H1 (cell line): Measurements from ENCODE around the gene CRTAC1. TPM values are rescaled to one million over a fixed set of nuclear protein-coding genes. Genes with fewer than 3 reads are reported as not detected.

Experiments used
- CTCF ChIA-PET: fragments of 300-600 bp; sonication (Branson Sonifier 250); formaldehyde crosslinking; loops from one replicate; lab custom pipeline; 2021; ENCODE audit not compliant: partially characterized antibody; lab: Charles Lee
- POLR2A ChIA-PET: fragments of 300-600 bp; sonication (Branson Sonifier 250); formaldehyde crosslinking; loops from one replicate; lab custom pipeline; 2021; ENCODE audit warnings: inconsistent platforms; ENCODE audit not compliant: partially characterized antibody; lab: Charles Lee
- DNase-seq, 2 experiments: peaks; one replicate each; pipeline versions ENCODE4 v3.0.0 to v3.0.0-alpha.2; 2010 to 2022; ENCODE audit warnings: low spot score in 2 of 2, low read depth in 1 of 2, mixed read lengths in 1 of 2
- FAIRE-seq: peaks from 2 replicates; lab custom pipeline; 2011; peaks lifted over from hg19 to GRCh38; lab: Jason Lieb, UNC
- H2AFZ ChIP-seq: 2 replicates; pipeline ENCODE4 v1.8.1; 2012; ENCODE audit warnings: low read length, inconsistent platforms
- H2AK5ac ChIP-seq: 2 replicates; pipeline ENCODE4 v1.6.1; 2013; ENCODE audit warnings: low read depth, low read length
- H2BK120ac ChIP-seq: replicated peaks from 2 replicates; pipeline ENCODE3; 2013; ENCODE audit warnings: low read depth, low read length, inconsistent platforms
- H2BK12ac ChIP-seq: 2 replicates; pipeline ENCODE4 v1.6.1; 2013; ENCODE audit warnings: low read depth, low read length
- H2BK15ac ChIP-seq: 2 replicates; pipeline ENCODE4 v1.6.1; 2013; ENCODE audit warnings: low read length
- H2BK20ac ChIP-seq: 2 replicates; pipeline ENCODE4 v1.6.1; 2013; ENCODE audit warnings: low read length
- H2BK5ac ChIP-seq: 2 replicates; pipeline ENCODE4 v1.6.1; 2013; ENCODE audit warnings: low read depth, low read length
- H3K14ac ChIP-seq: 2 replicates; pipeline ENCODE4 v1.6.1; 2013; ENCODE audit warnings: inconsistent platforms; ENCODE audit not compliant: insufficient read length
- H3K18ac ChIP-seq: 2 replicates; pipeline ENCODE4 v1.6.1; 2013; ENCODE audit warnings: low read length; ENCODE audit errors: extremely low read depth
- H3K23ac ChIP-seq: 2 replicates; pipeline ENCODE4 v1.6.1; 2013; ENCODE audit warnings: inconsistent platforms; ENCODE audit not compliant: insufficient read length
- H3K23me2 ChIP-seq: 2 replicates; pipeline ENCODE4 v1.6.1; 2013; ENCODE audit warnings: low read depth, low read length
- H3K27ac ChIP-seq: 2 replicates; pipeline ENCODE4 v1.6.1; 2011; ENCODE audit warnings: low read depth, low read length, inconsistent platforms
- H3K27me3 ChIP-seq, 4 experiments: replicated peaks in 1 of 4; 1 replicate in 1 of 4; 2 replicates in 3 of 4; pipeline versions ENCODE4 v1.6.1 to v1.8.1; 2011 to 2013; ENCODE audit warnings: low read length in 3 of 4, mild to moderate bottlenecking in 3 of 4, inconsistent platforms in 2 of 4, mixed read lengths in 2 of 4, moderate library complexity in 1 of 4; ENCODE audit not compliant: control insufficient read depth in 3 of 4, insufficient read depth in 3 of 4; ENCODE audit errors: extremely low read depth in 1 of 4
- H3K36me3 ChIP-seq, 4 experiments: 2 replicates each; pipeline versions ENCODE4 v1.6.1 to v1.8.1; 2011 to 2013; ENCODE audit warnings: mild to moderate bottlenecking in 4 of 4, low read length in 3 of 4, moderate library complexity in 2 of 4, control low read depth in 1 of 4, inconsistent platforms in 1 of 4; ENCODE audit not compliant: insufficient read depth in 4 of 4, control insufficient read depth in 2 of 4
- H3K4ac ChIP-seq: replicated peaks from 2 replicates; pipeline ENCODE3; 2013; ENCODE audit warnings: low read length, low read depth, mixed read lengths, inconsistent platforms; ENCODE audit not compliant: insufficient read length
- H3K4me1 ChIP-seq, 4 experiments: replicated peaks in 1 of 4; 1 replicate in 1 of 4; 2 replicates in 3 of 4; pipeline versions ENCODE4 v1.6.1 to v1.8.1; 2011 to 2013; ENCODE audit warnings: low read length in 3 of 4, inconsistent platforms in 2 of 4, mixed read lengths in 1 of 4; ENCODE audit not compliant: insufficient read depth in 4 of 4, control insufficient read depth in 3 of 4
- H3K4me2 ChIP-seq, 2 experiments: 2 replicates each; pipeline versions ENCODE4 v1.6.1 to v1.8.1; 2011 to 2013; ENCODE audit warnings: low read depth in 2 of 2, low read length in 2 of 2, control low read depth in 1 of 2, inconsistent platforms in 1 of 2, mild to moderate bottlenecking in 1 of 2; ENCODE audit not compliant: insufficient read depth in 1 of 2
- H3K4me3 ChIP-seq, 4 experiments: fragments of 200-600, 300-600 bp in 1 of 4; sonication (generic), shearing (Covaris generic), sonication (Bioruptor Twin) in 1 of 4; 2 replicates each; pipeline versions ENCODE4 v1.5.1 to v1.8.1; 2011 to 2016; ENCODE audit warnings: low read length in 4 of 4, low read depth in 3 of 4, control low read depth in 2 of 4, inconsistent platforms in 2 of 4, mild to moderate bottlenecking in 2 of 4, mixed read lengths in 1 of 4, moderate library complexity in 1 of 4; ENCODE audit not compliant: insufficient read depth in 2 of 4; ENCODE audit errors: extremely low read depth in 1 of 4
- H3K56ac ChIP-seq: replicated peaks from 2 replicates; pipeline ENCODE3; 2013; ENCODE audit warnings: low read depth, mild to moderate bottlenecking, mixed read lengths, low read length, inconsistent platforms; ENCODE audit not compliant: insufficient read length
- H3K79me1 ChIP-seq: 2 replicates; pipeline ENCODE4 v1.6.1; 2013; ENCODE audit warnings: low read depth, low read length, control low read depth
- H3K79me2 ChIP-seq, 2 experiments: 2 replicates each; pipeline versions ENCODE4 v1.6.1 to v1.8.1; 2012 to 2013; ENCODE audit warnings: low read length in 2 of 2, mild to moderate bottlenecking in 2 of 2, inconsistent platforms in 1 of 2; ENCODE audit not compliant: insufficient read depth in 2 of 2, control insufficient read depth in 1 of 2
- H3K9ac ChIP-seq, 4 experiments: replicated peaks in 1 of 4; 1 replicate in 1 of 4; 2 replicates in 3 of 4; pipeline versions ENCODE4 v1.6.1 to v1.8.1; 2011 to 2013; ENCODE audit warnings: low read depth in 3 of 4, low read length in 3 of 4, control low read depth in 2 of 4, mild to moderate bottlenecking in 2 of 4, moderate library complexity in 2 of 4, inconsistent platforms in 1 of 4; ENCODE audit errors: extremely low read depth in 1 of 4
- H3K9me3 ChIP-seq, 2 experiments: 2 replicates each; pipeline versions ENCODE4 v1.6.1 to v1.8.1; 2012 to 2013; ENCODE audit warnings: mild to moderate bottlenecking in 2 of 2, moderate library complexity in 2 of 2, control low read depth in 1 of 2, inconsistent platforms in 1 of 2, low read depth in 1 of 2, low read length in 1 of 2, mixed read lengths in 1 of 2; ENCODE audit not compliant: insufficient read depth in 2 of 2
- H4K20me1 ChIP-seq, 2 experiments: replicated peaks in 1 of 2; 2 replicates each; pipeline versions ENCODE3 to v1.8.1; 2011 to 2013; ENCODE audit warnings: inconsistent platforms in 2 of 2, low read length in 2 of 2, mild to moderate bottlenecking in 1 of 2; ENCODE audit not compliant: insufficient read depth in 2 of 2, control insufficient read depth in 1 of 2
- H4K5ac ChIP-seq: 2 replicates; pipeline ENCODE4 v1.6.1; 2013; ENCODE audit warnings: low read length, low read depth, mixed read lengths, inconsistent platforms; ENCODE audit not compliant: insufficient read length
- H4K8ac ChIP-seq: 2 replicates; pipeline ENCODE4 v1.8.0; 2013; ENCODE audit warnings: mild to moderate bottlenecking, moderate library complexity, low read length, inconsistent platforms; ENCODE audit not compliant: insufficient read depth; ENCODE audit errors: extremely low read depth
- H4K91ac ChIP-seq: replicated peaks from 2 replicates; pipeline ENCODE3; 2013; ENCODE audit warnings: low read length, mixed read lengths, inconsistent platforms; ENCODE audit not compliant: insufficient read length
- CREB1 ChIP-seq: IDR thresholded peaks from 2 replicates; pipeline ENCODE4 v1.6.1; 2012; ENCODE audit warnings: inconsistent platforms
- JUND ChIP-seq: IDR thresholded peaks from 2 replicates; pipeline ENCODE4 v1.6.1; 2011; ENCODE audit warnings: mild to moderate bottlenecking, improper control_type of control experiment, low read length
- KDM4A ChIP-seq: IDR thresholded peaks from one replicate; pipeline ENCODE4 v1.7.1; 2012; ENCODE audit warnings: low read depth, mild to moderate bottlenecking, moderate library complexity, low read length, inconsistent platforms; ENCODE audit not compliant: severe bottlenecking
- USF2 ChIP-seq: IDR thresholded peaks from 2 replicates; pipeline ENCODE4 v1.6.1; 2011; ENCODE audit warnings: low read length, improper control_type of control experiment
- WGBS, 2 experiments: shearing (Covaris generic) in 1 of 2; methylation state at CpG; one replicate each; pipeline versions ENCODE4 v1.1.6 to v1.1.7; 2013 to 2015; ENCODE audit warnings: low lambda C conversion rate in 2 of 2, mixed read lengths in 2 of 2, inconsistent platforms in 1 of 2, low coverage in 1 of 2, missing lambda C conversion rate in 1 of 2; ENCODE audit not compliant: insufficient replicate concordance in 2 of 2, insufficient coverage in 1 of 2, insufficient read length in 1 of 2; ENCODE audit errors: extremely low coverage in 1 of 2, missing lambda C conversion rate in 1 of 2; 5-methylcytosine and 5-hydroxymethylcytosine counted together
- polyA plus RNA-seq, 7 experiments: library from polyadenylated mRNA; depleted of rRNA in 3 of 7; stranded (reverse) in 5 of 7; unstranded in 2 of 7; fragments of >200 nt in 5 of 7; fragments of 200-250 nt in 2 of 7; gene quantifications; 1 replicate in 5 of 7; 2 replicates in 1 of 7; 4 replicates in 1 of 7; pipeline versions ENCODE4 v1.2.1 to v1.2.3, GENCODE V29; 2011 to 2013; ENCODE audit warnings: missing spikeins in 2 of 7, mixed read lengths in 2 of 7
- total RNA-seq: library from RNA; stranded (reverse); fragmentation: NEBNext Ultra II Directional; extraction: Animal tissue kit (Norgen Biotek cat#: 25700); gene quantifications from 2 replicates; pipeline ENCODE4 v1.2.1, GENCODE V29; 2021

The CRTAC1 gene
- total and polyA plus RNA-seq, 2 of the 8 experiments (the other 6 are each of a cell fraction or from before 2014, with no cell fraction given), result 0.91 to 1.2 TPM

- 89% methylated on average over 6 of the region's 6 CpGs; no CpG with 5 or more reads in 1 of the 2 experiments for WGBS, 2 experiments
- Histone ChIP-seq H2BK120ac (no peak overlapping the region), H3K9ac (no peak overlapping the region), H3K4me1 (peaks cover 0 to 18% (median 13%) of the 10 kb centered on the region in 4 experiments; a peak in 6 of 7 replicates), H3K9me3 (no peaks in the 10 kb centered on the region), H2BK5ac (peak overlapping the region; percentile 2; the same call in 1 of the 2 replicates), H3K27ac (no peak overlapping the region), H3K23me2 (peaks cover 4% of the 10 kb centered on the region; the same call in 1 of the 2 replicates), H3K18ac (no peak overlapping the region), H3K4me2 (no peak overlapping the region), H3K4me3 (no peak overlapping the region), H4K8ac (no peak overlapping the region), H2AK5ac (0 out of 2 replicates have a peak overlapping the region, but pooled peaks have one; percentile 10), H4K91ac (no peak overlapping the region), H3K56ac (no peak overlapping the region), H4K20me1 (no peaks in the 10 kb centered on the region), H2BK12ac (peak overlapping the region; percentile 72), H4K5ac (no peak overlapping the region), H3K27me3 (no peaks in the 10 kb centered on the region; a peak in 1 of 7 replicates), H3K36me3 (peaks cover 0 to 2% (median under 1%) of the 10 kb centered on the region in 4 experiments; a peak in 2 of 8 replicates), H3K4ac (no peak overlapping the region), H3K79me1 (no peaks in the 10 kb centered on the region; the same call in 1 of the 2 replicates), H2AFZ (no peak overlapping the region), H3K23ac (no peak overlapping the region), H2BK20ac (no peak overlapping the region), H2BK15ac (peak overlapping the region; percentile 25; the same call in 1 of the 2 replicates), H3K14ac (no peak overlapping the region), H3K79me2 (no peaks in the 10 kb centered on the region)
- TF ChIP-seq KDM4A (no peak), CREB1 (no peak), USF2 (no peak), JUND (no peak)
- FAIRE-seq (no peak), DNase-seq (no peak)
- CTCF ChIA-PET, result interaction anchor here (0.6 to 7.5 kb wide), 10 partner anchors 11 to 155 kb away, joined by 3 to 56 read pairs (median 12); no protein-coding TSS in a partner anchor
- POLR2A ChIA-PET, result no interaction called here
Observed at GRCh38 chr10:97887399-97887798, 143.0 kb downstream of the CRTAC1 start.
